B cell (primary cell): Measurements from ENCODE around the gene LYSMD2. TPM values are rescaled to one million over a fixed set of nuclear protein-coding genes. Genes with fewer than 3 reads are reported as not detected.

ENCODE experiments used
- ATAC-seq: fragments of 200-7000 bp; cut with Tn5 transposase; one replicate; pipeline ENCODE4 v1.10.0; 2021; ENCODE audit warnings: low read depth, mild to moderate bottlenecking, moderate number of reproducible peaks, moderate library complexity
- CTCF ChIA-PET: fragments of 350-600 bp; sonication (Branson Sonifier 250); formaldehyde crosslinking; loops from one replicate; lab custom pipeline; 2021; ENCODE audit warnings: antibody characterized with exemption, inconsistent platforms; lab: Charles Lee
- POLR2A ChIA-PET: fragments of 350-600 bp; sonication (Branson Sonifier 250); formaldehyde crosslinking; loops from one replicate; lab custom pipeline; 2021; ENCODE audit warnings: antibody characterized with exemption; lab: Charles Lee
- DNase-seq: peaks from one replicate; pipeline ENCODE4 v3.0.0; 2013
- H2AFZ ChIP-seq: 2 replicates; pipeline ENCODE4 v1.6.1; 2012; ENCODE audit warnings: mild to moderate bottlenecking, low read depth, low read length; ENCODE audit not compliant: insufficient read depth, poor library complexity, severe bottlenecking
- H3K27ac ChIP-seq, 2 donors: 1 replicate in 1 of 2; 2 replicates in 1 of 2; pipeline ENCODE4 v1.5.1; 2012 to 2013; ENCODE audit warnings: low read length in 2 of 2, mild to moderate bottlenecking in 2 of 2, moderate library complexity in 1 of 2
- H3K27me3 ChIP-seq, 4 experiments: fragments of 200-600 bp in 1 of 4; sonication (generic) in 1 of 4; replicated peaks in 1 of 4; 1 replicate in 2 of 4; 2 replicates in 2 of 4; pipeline versions ENCODE4 v1.6.1 to v1.7.0; 2013 to 2016; ENCODE audit warnings: low read length in 3 of 4, mild to moderate bottlenecking in 2 of 4, mixed read lengths in 1 of 4, moderate library complexity in 1 of 4; ENCODE audit not compliant: insufficient read depth in 4 of 4, control insufficient read depth in 3 of 4; ENCODE audit errors: control extremely low read depth in 1 of 4
- H3K36me3 ChIP-seq, 2 experiments: replicated peaks in 1 of 2; 1 replicate in 1 of 2; 2 replicates in 1 of 2; pipeline versions ENCODE4 v1.6.1 to v1.7.1; 2013; ENCODE audit warnings: low read length in 1 of 2; ENCODE audit not compliant: insufficient read depth in 2 of 2, control insufficient read depth in 1 of 2; ENCODE audit errors: control extremely low read depth in 1 of 2, extremely low read depth in 1 of 2
- H3K4me1 ChIP-seq, 2 donors: fragments of 200-600 bp in 1 of 2; sonication (generic) in 1 of 2; 1 replicate in 1 of 2; 2 replicates in 1 of 2; pipeline versions ENCODE4 v1.5.1 to v1.6.1; 2013 to 2017; ENCODE audit warnings: low read length in 2 of 2; ENCODE audit not compliant: control insufficient read depth in 2 of 2, insufficient read depth in 2 of 2
- H3K4me2 ChIP-seq: replicated peaks from 2 replicates; pipeline ENCODE3; 2012; ENCODE audit warnings: mild to moderate bottlenecking, low read depth, low read length; ENCODE audit not compliant: poor library complexity, severe bottlenecking
- H3K4me3 ChIP-seq, 5 experiments: fragments of 200-600 bp in 1 of 5; sonication (generic) in 1 of 5; 1 replicate in 3 of 5; 2 replicates in 2 of 5; pipeline versions ENCODE4 v1.5.1 to v1.7.0; 2011 to 2016; ENCODE audit warnings: low read length in 4 of 5, mild to moderate bottlenecking in 4 of 5, low read depth in 2 of 5, control low read depth in 1 of 5, moderate library complexity in 1 of 5; ENCODE audit not compliant: insufficient read depth in 1 of 5; ENCODE audit errors: control extremely low read depth in 1 of 5, extremely low read depth in 1 of 5
- H3K79me2 ChIP-seq: fragments of 200-600 bp; sonication (generic); one replicate; pipeline ENCODE4 v1.6.0; 2016; ENCODE audit warnings: low read length; ENCODE audit not compliant: control insufficient read depth, insufficient read depth
- H3K9ac ChIP-seq: fragments of 200-600 bp; sonication (generic); 2 replicates; pipeline ENCODE4 v1.6.1; 2017; ENCODE audit warnings: mild to moderate bottlenecking, low read length, moderate library complexity
- H3K9me3 ChIP-seq, 3 donors: one replicate each; pipeline versions ENCODE4 v1.6.1 to v1.7.1; 2013; ENCODE audit warnings: low read length in 2 of 3; ENCODE audit not compliant: control insufficient read depth in 2 of 3, insufficient read depth in 1 of 3; ENCODE audit errors: control extremely low read depth in 1 of 3
- H4K20me1 ChIP-seq: 2 replicates; pipeline ENCODE4 v1.6.0; 2012; ENCODE audit warnings: mild to moderate bottlenecking, low read length; ENCODE audit not compliant: insufficient read depth, control insufficient read depth, poor library complexity, severe bottlenecking
- H3K27ac Mint-ChIP-seq: one replicate; pipeline ENCODE4 v1.8.0; 2021; ENCODE audit warnings: mixed read lengths
- H3K27me3 Mint-ChIP-seq: one replicate; pipeline ENCODE4 v1.8.0; 2021; ENCODE audit warnings: mixed read lengths
- H3K4me1 Mint-ChIP-seq: one replicate; pipeline ENCODE4 v1.8.0; 2021; ENCODE audit warnings: mixed read lengths
- H3K4me3 Mint-ChIP-seq: one replicate; pipeline ENCODE4 v1.8.0; 2021; ENCODE audit warnings: mixed read lengths
- H3K9me3 Mint-ChIP-seq: one replicate; pipeline ENCODE4 v1.8.0; 2022; ENCODE audit warnings: mixed read lengths; ENCODE audit not compliant: insufficient read depth
- CTCF ChIP-seq: fragments of 200-600 bp; IDR thresholded peaks from one replicate; pipeline ENCODE4 v1.8.0; 2022; ENCODE audit warnings: antibody characterized with exemption, mild to moderate bottlenecking
- EZH2 ChIP-seq: IDR thresholded peaks from 2 replicates; pipeline ENCODE4 v1.6.1; 2012; ENCODE audit warnings: borderline replicate concordance, low read depth, mild to moderate bottlenecking, moderate library complexity, low read length; ENCODE audit not compliant: insufficient read depth, poor library complexity, severe bottlenecking
- WGBS: methylation state at CpG from one replicate; pipeline ENCODE4 v1.1.5; 2013; ENCODE audit warnings: missing lambda C conversion rate; ENCODE audit not compliant: insufficient coverage; 5-methylcytosine and 5-hydroxymethylcytosine counted together
- intact Hi-C: fragments of 100-400 bp; cut with micrococcal nuclease; formaldehyde crosslinking; loops from one replicate; pipeline ENCODE4 v1.10.0; 2022
- polyA plus RNA-seq: library from polyadenylated mRNA; depleted of rRNA; stranded (reverse); fragments of >200 nt; gene quantifications from 2 replicates; pipeline ENCODE4 v1.2.3, GENCODE V29; 2012
- total RNA-seq, 2 donors: library from RNA; stranded (reverse); fragments of 120-200 nt in 1 of 2; gene quantifications; 1 replicate in 1 of 2; 2 replicates in 1 of 2; pipeline versions ENCODE4 v1.2.3 to v1.2.4, GENCODE V29; 2013 to 2022

LYSMD2 gene
- total and polyA plus RNA-seq, 2 donors (not counting 1 experiment from before 2014, with no cell fraction given), result 31.0 to 48.2 TPM

- H3K4me3 ChIP-seq, result peak overlapping the region; percentile 32 to 72 (median 63)
- no peaks in the 10 kb centered on the region for H3K36me3 ChIP-seq
- DNase-seq (peak; percentile 46), ATAC-seq (peak; percentile 42)
- H3K27me3 ChIP-seq, result no peaks in the 10 kb centered on the region
- H3K9me3 ChIP-seq, result no peaks in the 10 kb centered on the region
- H3K4me3 Mint-ChIP-seq, result peak overlapping the region; percentile 95
- no peaks in the 10 kb centered on the region for H3K9me3 Mint-ChIP-seq
- H3K27me3 Mint-ChIP-seq, result no peaks in the 10 kb centered on the region
- peaks cover 14 to 24% of the 10 kb centered on the region in 2 donors for H3K4me1 ChIP-seq
- H2AFZ ChIP-seq, result peak overlapping the region; percentile 87
- WGBS, result 4% methylated on average over 58 of the region's 71 CpGs
- POLR2A ChIA-PET, result interaction anchor here (0.5 to 2.8 kb wide), 2 partner anchors 15 to 928 kb away, joined by 9 to 16 read pairs; partner anchors contain the start of gene LYSMD2
- H3K79me2 ChIP-seq, result peaks cover 47% of the 10 kb centered on the region
- peak overlapping the region; percentile 95 for H3K4me2 ChIP-seq
- H3K4me1 Mint-ChIP-seq, result peaks cover 43% of the 10 kb centered on the region
- intact Hi-C loops, result loop anchor here (1.0 kb wide), 2 partner anchors 16 to 20 kb away; no protein-coding TSS in a partner anchor
- H4K20me1 ChIP-seq, result peaks cover 9% of the 10 kb centered on the region
- CTCF ChIA-PET, result interaction anchor here (0.6 to 2.8 kb wide), 6 partner anchors 15 to 102 kb away, joined by 3 to 24 read pairs (median 12); partner anchors contain the start of gene LYSMD2
- H3K9ac ChIP-seq, result peak overlapping the region; percentile 72
- TF ChIP-seq CTCF, result no peak
- no peak for TF ChIP-seq EZH2
- H3K27ac ChIP-seq, result peak overlapping the region in 1 of 2 donors; percentile 31
- peak overlapping the region; percentile 84 for H3K27ac Mint-ChIP-seq
Observed at GRCh38 chr15:51751697-51752683, 14.5 kb upstream of the LYSMD2 start.
